ENCODE data around the gene CLIC3.

The CLIC3 gene

GRCh38 chr9:137018761-137019559 lies 22.6 kb upstream of the CLIC3 start:
- DNase-seq (ENCODE audit: low read depth in 2 of 2, low spot score in 1 of 2) = no peak

- no peak for DNase-seq (ENCODE audit: low read depth in 2 of 2, low spot score in 1 of 2)
Observed at GRCh38 chr9:137017791-137018497, 21.6 kb upstream of the CLIC3 start.

- no peak for DNase-seq (ENCODE audit: low read depth in 2 of 2, low spot score in 1 of 2)
Observed at GRCh38 chr9:137017071-137017470, 20.7 kb upstream of the CLIC3 start.

- no peak for DNase-seq (ENCODE audit: low read depth in 2 of 2, low spot score in 1 of 2)
Observed at GRCh38 chr9:137016436-137016835, 20.1 kb upstream of the CLIC3 start.

- DNase-seq (ENCODE audit: low read depth in 2 of 2, low spot score in 1 of 2) = no peak
Observed at GRCh38 chr9:137015976-137016375, 19.6 kb upstream of the CLIC3 start.

- no peak for DNase-seq (ENCODE audit: low read depth in 2 of 2, low spot score in 1 of 2)
Observed at GRCh38 chr9:137015540-137015930, 19.2 kb upstream of the CLIC3 start.

GRCh38 chr9:137014776-137015539 lies 18.6 kb upstream of the CLIC3 start:
- no peak for DNase-seq (ENCODE audit: low read depth in 2 of 2, low spot score in 1 of 2)

GRCh38 chr9:137014166-137014565 lies 17.8 kb upstream of the CLIC3 start:
- no peak for DNase-seq (ENCODE audit: low read depth in 2 of 2, low spot score in 1 of 2)

- no peak for DNase-seq (ENCODE audit: low read depth in 2 of 2, low spot score in 1 of 2)
Observed at GRCh38 chr9:137013571-137013940, 17.2 kb upstream of the CLIC3 start.

- no peak for DNase-seq (ENCODE audit: low read depth in 2 of 2, low spot score in 1 of 2)
Observed at GRCh38 chr9:137012694-137013570, 16.6 kb upstream of the CLIC3 start.

GRCh38 chr9:137011907-137012675 lies 15.7 kb upstream of the CLIC3 start:
- no peak for DNase-seq (ENCODE audit: low read depth in 2 of 2, low spot score in 1 of 2)

GRCh38 chr9:137011156-137011555 lies 14.8 kb upstream of the CLIC3 start:
- DNase-seq (ENCODE audit: low read depth in 2 of 2, low spot score in 1 of 2) = no peak

GRCh38 chr9:137009938-137010732 lies 13.8 kb upstream of the CLIC3 start:
- DNase-seq (ENCODE audit: low read depth in 2 of 2, low spot score in 1 of 2) = no peak

GRCh38 chr9:137009217-137009616 lies 12.8 kb upstream of the CLIC3 start:
- DNase-seq (ENCODE audit: low read depth in 2 of 2, low spot score in 1 of 2) = no peak

GRCh38 chr9:137008312-137008711 lies 11.9 kb upstream of the CLIC3 start:
- DNase-seq (ENCODE audit: low read depth in 2 of 2, low spot score in 1 of 2) = no peak

- DNase-seq (ENCODE audit: low read depth in 2 of 2, low spot score in 1 of 2) = no peak
Observed at GRCh38 chr9:137007816-137008270, 11.5 kb upstream of the CLIC3 start.

- no peak for DNase-seq (ENCODE audit: low read depth in 2 of 2, low spot score in 1 of 2)
Observed at GRCh38 chr9:137007108-137007815, 10.9 kb upstream of the CLIC3 start.

GRCh38 chr9:137006116-137007003 lies 10.0 kb upstream of the CLIC3 start:
- DNase-seq (ENCODE audit: low read depth in 2 of 2, low spot score in 1 of 2) = no peak
